SK-N-SH treated with all-trans-retinoic acid at 6 μM for 48 hours (cell line): ENCODE results near the gene ANKUB1.

Experiments used
- ATAC-seq: fragments of 200-7000 bp; cut with Tn5 transposase; 3 replicates; pipeline ENCODE4 v1.9.1; 2020; ENCODE audit warnings: mild to moderate bottlenecking, moderate library complexity
- ARNTL ChIP-seq: fragments of 450-650 bp; formaldehyde crosslinking; IDR thresholded peaks from 2 replicates; pipeline ENCODE4 v1.5.0; 2020; ENCODE audit warnings: low read depth, mild to moderate bottlenecking, moderate library complexity, borderline replicate concordance
- CREB5 ChIP-seq: fragments of 250-450 bp; sonication (Bioruptor Pico); IDR thresholded peaks from 2 replicates; pipeline ENCODE4 v1.5.1; 2020; ENCODE audit warnings: low read depth, mild to moderate bottlenecking, moderate library complexity
- CSDC2 ChIP-seq: fragments of 250-450 bp; sonication (Bioruptor Pico); IDR thresholded peaks from 2 replicates; pipeline ENCODE4 v1.5.0; 2020; ENCODE audit warnings: mild to moderate bottlenecking, moderate library complexity
- CSRNP3 ChIP-seq: fragments of 250-450 bp; sonication (Bioruptor Pico); IDR thresholded peaks from 2 replicates; pipeline ENCODE4 v1.5.1; 2021; ENCODE audit warnings: mild to moderate bottlenecking, moderate library complexity
- ESRRG ChIP-seq: fragments of 250-450 bp; sonication (Bioruptor Pico); IDR thresholded peaks from 2 replicates; pipeline ENCODE4 v1.6.1; 2021; ENCODE audit warnings: mild to moderate bottlenecking
- GLIS3 ChIP-seq: fragments of 250-450 bp; sonication (Bioruptor Pico); IDR thresholded peaks from 2 replicates; pipeline ENCODE4 v1.5.0; 2020; ENCODE audit warnings: mild to moderate bottlenecking, moderate library complexity
- ISL1 ChIP-seq: fragments of 250-450 bp; sonication (Bioruptor Pico); IDR thresholded peaks from 2 replicates; pipeline ENCODE4 v2.1.2; 2022; ENCODE audit warnings: mild to moderate bottlenecking, moderate library complexity
- POU6F1 ChIP-seq: fragments of 250-450 bp; sonication (Bioruptor Pico); IDR thresholded peaks from 2 replicates; pipeline ENCODE4 v1.8.0; 2021; ENCODE audit warnings: low read depth, mild to moderate bottlenecking, moderate library complexity, borderline replicate concordance
- PPARA ChIP-seq: fragments of 250-450 bp; sonication (Bioruptor Pico); IDR thresholded peaks from 2 replicates; pipeline ENCODE4 v1.5.0; 2020; ENCODE audit warnings: mild to moderate bottlenecking, borderline replicate concordance
- RARB ChIP-seq: fragments of 250-450 bp; sonication (Bioruptor Pico); IDR thresholded peaks from 2 replicates; pipeline ENCODE4 v1.8.0; 2021; ENCODE audit warnings: mild to moderate bottlenecking, moderate library complexity
- TCF4 ChIP-seq: fragments of 250-450 bp; sonication (Bioruptor Pico); IDR thresholded peaks from 2 replicates; pipeline ENCODE4 v1.8.0; 2021; ENCODE audit warnings: mild to moderate bottlenecking, moderate library complexity, borderline replicate concordance
- TOX ChIP-seq: fragments of 250-450 bp; sonication (Bioruptor Pico); IDR thresholded peaks from 2 replicates; pipeline ENCODE4 v1.8.0; 2021; ENCODE audit warnings: mild to moderate bottlenecking, moderate library complexity, borderline replicate concordance
- TSHZ2 ChIP-seq: fragments of 250-450 bp; sonication (Bioruptor Pico); IDR thresholded peaks from 2 replicates; pipeline ENCODE4 v1.5.0; 2020; ENCODE audit warnings: mild to moderate bottlenecking, moderate library complexity
- ZC3H10 ChIP-seq: fragments of 250-450 bp; sonication (Bioruptor Pico); IDR thresholded peaks from 2 replicates; pipeline ENCODE4 v1.5.1; 2021; ENCODE audit warnings: mild to moderate bottlenecking, moderate library complexity
- ZFP3 ChIP-seq: fragments of 250-450 bp; sonication (Bioruptor Pico); IDR thresholded peaks from 2 replicates; pipeline ENCODE4 v1.5.0; 2020; ENCODE audit warnings: mild to moderate bottlenecking, moderate library complexity
- ZFP30 ChIP-seq: fragments of 450-650 bp; formaldehyde crosslinking; IDR thresholded peaks from 2 replicates; pipeline ENCODE4 v1.5.0; 2022; ENCODE audit warnings: mild to moderate bottlenecking, moderate library complexity
- ZNF565 ChIP-seq: fragments of 450-650 bp; formaldehyde crosslinking; conservative IDR thresholded peaks from 2 replicates; pipeline ENCODE4 v1.5.0; 2020; ENCODE audit warnings: low read depth, mild to moderate bottlenecking, moderate library complexity
- ZNF70 ChIP-seq: fragments of 450-650 bp; formaldehyde crosslinking; IDR thresholded peaks from 2 replicates; pipeline ENCODE4 v1.5.0; 2020; ENCODE audit warnings: mild to moderate bottlenecking, moderate library complexity
- ZNF8 ChIP-seq: fragments of 450-650 bp; formaldehyde crosslinking; IDR thresholded peaks from 2 replicates; pipeline ENCODE4 v1.5.0; 2020; ENCODE audit warnings: mild to moderate bottlenecking, moderate library complexity
- TF ChIP-seq, protein P1 (sequence below): fragments of 250-450 bp; sonication (Bioruptor Pico); IDR thresholded peaks from 2 replicates; pipeline ENCODE4 v1.8.0; 2020; ENCODE audit warnings: mild to moderate bottlenecking, moderate library complexity, borderline replicate concordance

Gene ANKUB1

DNA sequence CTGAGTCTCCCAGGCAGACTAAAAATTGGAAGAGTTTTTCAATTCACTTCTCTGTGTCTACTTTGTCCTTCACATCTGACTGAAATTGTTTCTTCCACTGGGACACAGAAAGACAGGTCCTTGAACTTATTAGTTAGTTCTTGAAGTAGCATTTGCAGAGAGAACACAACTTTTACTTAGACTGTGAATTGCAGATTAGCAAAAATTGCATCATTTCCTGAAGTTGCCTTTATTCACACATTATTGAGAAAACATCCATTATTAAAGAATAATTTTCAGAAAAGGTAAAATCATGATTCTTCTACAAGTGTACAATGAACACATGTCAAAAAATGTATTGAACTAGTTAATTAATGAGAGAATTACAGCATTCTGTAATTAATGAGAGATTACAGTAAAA is 38.6 kb downstream of the ANKUB1 start (continued):
- TF ChIP-seq POU6F1 (CRISPR knock-in tag), result no peak
- TF ChIP-seq ZFP3, result no peak
- no peak for TF ChIP-seq ZC3H10 (CRISPR knock-in tag)
- TF ChIP-seq ARNTL (CRISPR knock-in tag), result no peak
- no peak for TF ChIP-seq TOX
- TF ChIP-seq PPARA (CRISPR knock-in tag), result no peak
- TF ChIP-seq ZFP30 (CRISPR knock-in tag), result no peak
- TF ChIP-seq ZNF8 (CRISPR knock-in tag), result no peak
- no peak for TF ChIP-seq RARB (CRISPR knock-in tag)

DNA sequence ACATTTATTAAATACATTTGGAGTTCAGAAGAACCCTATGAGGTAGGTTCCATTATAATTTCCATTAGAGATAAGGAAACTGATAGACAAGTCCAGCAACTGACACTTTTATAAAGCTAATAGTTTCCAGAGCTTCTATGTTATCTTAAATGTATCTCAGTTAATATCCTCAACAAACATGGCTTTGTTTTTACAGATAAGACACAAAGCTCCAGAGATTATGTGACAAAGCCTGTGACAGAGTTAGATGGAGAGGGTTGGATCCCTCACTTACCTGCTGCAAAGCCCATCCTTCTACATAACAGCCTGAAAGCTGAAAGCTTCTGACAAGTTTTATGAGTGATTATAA is 39.6 kb downstream of the ANKUB1 start:
- TF ChIP-seq TCF4 (CRISPR knock-in tag) (no peak), POU6F1 (CRISPR knock-in tag) (no peak), TOX (no peak), ESRRG (CRISPR knock-in tag) (no peak), ZFP30 (CRISPR knock-in tag) (no peak), ZNF70 (CRISPR knock-in tag) (no peak), CSDC2 (no peak), CREB5 (CRISPR knock-in tag) (no peak), ZNF8 (CRISPR knock-in tag) (no peak), TSHZ2 (CRISPR knock-in tag) (no peak), ARNTL (CRISPR knock-in tag) (no peak), CSRNP3 (CRISPR knock-in tag) (no peak), ZNF565 (no peak)
- TF ChIP-seq, protein P1, sequence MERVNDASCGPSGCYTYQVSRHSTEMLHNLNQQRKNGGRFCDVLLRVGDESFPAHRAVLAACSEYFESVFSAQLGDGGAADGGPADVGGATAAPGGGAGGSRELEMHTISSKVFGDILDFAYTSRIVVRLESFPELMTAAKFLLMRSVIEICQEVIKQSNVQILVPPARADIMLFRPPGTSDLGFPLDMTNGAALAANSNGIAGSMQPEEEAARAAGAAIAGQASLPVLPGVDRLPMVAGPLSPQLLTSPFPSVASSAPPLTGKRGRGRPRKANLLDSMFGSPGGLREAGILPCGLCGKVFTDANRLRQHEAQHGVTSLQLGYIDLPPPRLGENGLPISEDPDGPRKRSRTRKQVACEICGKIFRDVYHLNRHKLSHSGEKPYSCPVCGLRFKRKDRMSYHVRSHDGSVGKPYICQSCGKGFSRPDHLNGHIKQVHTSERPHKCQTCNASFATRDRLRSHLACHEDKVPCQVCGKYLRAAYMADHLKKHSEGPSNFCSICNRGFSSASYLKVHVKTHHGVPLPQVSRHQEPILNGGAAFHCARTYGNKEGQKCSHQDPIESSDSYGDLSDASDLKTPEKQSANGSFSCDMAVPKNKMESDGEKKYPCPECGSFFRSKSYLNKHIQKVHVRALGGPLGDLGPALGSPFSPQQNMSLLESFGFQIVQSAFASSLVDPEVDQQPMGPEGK (CRISPR knock-in tag), result no peak
- no peak for ATAC-seq

GRCh38 chr3:149752051-149752787 is 40.1 kb downstream of the ANKUB1 start, which contains the start of gene COMMD2:
COMMD2 (minus strand) TSS chr3:149752489; CDS start chr3:149752444, 45 bp downstream.
- ATAC-seq, result peak; percentile 99
- TF ChIP-seq TCF4 (CRISPR knock-in tag) (peak; percentile 9; the same call in 1 of the 2 replicates), TSHZ2 (CRISPR knock-in tag) (peak; percentile 78), TOX (no peak), POU6F1 (CRISPR knock-in tag) (0 out of 2 replicates have a peak, but pooled peaks have one; percentile 79), ISL1 (CRISPR knock-in tag) (no peak), GLIS3 (CRISPR knock-in tag) (no peak)
